ENCODE measurements around the gene FAM135A. TPM values are rescaled to one million over a fixed set of nuclear protein-coding genes. Genes with fewer than 3 reads are reported as not detected.

Gene FAM135A
- total and polyA plus RNA-seq, 9 of the 15 experiments (the other 6 are each of a cell fraction or from before 2014, with no cell fraction given) = 7.4 to 32.9 (median 19.2) TPM

DNA sequence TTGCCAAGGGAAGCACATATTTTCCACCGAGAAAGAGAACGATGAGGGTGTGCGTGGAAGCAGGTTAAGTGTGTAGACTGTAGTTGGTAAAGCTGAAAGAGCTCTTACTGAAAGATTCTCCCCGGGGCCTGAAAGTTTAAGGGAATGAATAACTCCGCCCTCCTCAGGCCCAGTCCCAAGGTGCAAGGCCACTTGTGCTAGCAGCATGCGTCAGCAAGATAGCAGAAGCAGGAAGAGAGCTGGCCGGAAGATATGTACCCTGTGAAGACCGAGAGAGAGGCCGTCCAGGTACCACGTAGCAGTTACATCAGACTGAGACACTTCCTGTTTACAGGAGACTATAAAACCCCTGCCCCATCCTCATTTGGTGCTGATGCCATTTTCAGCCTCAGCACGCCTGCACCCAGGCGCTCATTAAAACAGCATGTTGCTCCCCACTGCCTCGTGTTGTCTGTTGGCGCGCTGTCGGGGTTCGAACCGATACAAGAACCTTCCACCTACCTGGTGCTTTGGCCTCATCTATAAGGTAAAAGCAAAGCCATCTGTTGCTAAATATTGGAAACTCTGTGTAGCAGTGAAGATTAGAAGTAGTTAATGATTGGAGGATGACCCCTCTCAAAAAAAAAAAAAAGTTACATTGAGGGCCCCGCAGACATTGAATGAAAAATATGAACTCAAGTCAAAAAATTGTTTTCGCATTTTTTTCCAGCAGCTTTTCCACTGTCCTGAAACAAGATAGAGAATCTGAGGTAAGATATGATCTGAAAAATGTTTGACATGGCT, 18.6 kb upstream of the FAM135A start (continued):
- TF ChIP-seq, protein P1, sequence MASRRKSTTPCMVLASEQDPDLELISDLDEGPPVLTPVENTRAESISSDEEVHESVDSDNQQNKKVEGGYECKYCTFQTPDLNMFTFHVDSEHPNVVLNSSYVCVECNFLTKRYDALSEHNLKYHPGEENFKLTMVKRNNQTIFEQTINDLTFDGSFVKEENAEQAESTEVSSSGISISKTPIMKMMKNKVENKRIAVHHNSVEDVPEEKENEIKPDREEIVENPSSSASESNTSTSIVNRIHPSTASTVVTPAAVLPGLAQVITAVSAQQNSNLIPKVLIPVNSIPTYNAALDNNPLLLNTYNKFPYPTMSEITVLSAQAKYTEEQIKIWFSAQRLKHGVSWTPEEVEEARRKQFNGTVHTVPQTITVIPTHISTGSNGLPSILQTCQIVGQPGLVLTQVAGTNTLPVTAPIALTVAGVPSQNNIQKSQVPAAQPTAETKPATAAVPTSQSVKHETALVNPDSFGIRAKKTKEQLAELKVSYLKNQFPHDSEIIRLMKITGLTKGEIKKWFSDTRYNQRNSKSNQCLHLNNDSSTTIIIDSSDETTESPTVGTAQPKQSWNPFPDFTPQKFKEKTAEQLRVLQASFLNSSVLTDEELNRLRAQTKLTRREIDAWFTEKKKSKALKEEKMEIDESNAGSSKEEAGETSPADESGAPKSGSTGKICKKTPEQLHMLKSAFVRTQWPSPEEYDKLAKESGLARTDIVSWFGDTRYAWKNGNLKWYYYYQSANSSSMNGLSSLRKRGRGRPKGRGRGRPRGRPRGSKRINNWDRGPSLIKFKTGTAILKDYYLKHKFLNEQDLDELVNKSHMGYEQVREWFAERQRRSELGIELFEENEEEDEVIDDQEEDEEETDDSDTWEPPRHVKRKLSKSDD (conservative IDR thresholded peaks at IDR 0.05; ENCODE audit: low read length) = no peak
- TF ChIP-seq CBFA2T3 (IDR thresholded peaks at IDR 0.05) (peak; percentile 83), POLR2A (conservative IDR thresholded peaks at IDR 0.05) (peak; percentile 100), DDX20 (tag; IDR thresholded peaks at IDR 0.05; ENCODE audit: low read depth) (no peak), KLF13 (tag; IDR thresholded peaks at IDR 0.05; ENCODE audit: borderline replicate concordance, low read depth) (0 out of 2 replicates have a peak, but pooled peaks have one; percentile 20), CREM (IDR thresholded peaks at IDR 0.05; ENCODE audit: low read depth) (peak; percentile 96), DNMT1 (IDR thresholded peaks at IDR 0.05) (no peak), ZNF444 (CRISPR knock-in tag; IDR thresholded peaks at IDR 0.05) (no peak), THRAP3 (IDR thresholded peaks at IDR 0.05; ENCODE audit: borderline replicate concordance) (0 out of 2 replicates have a peak, but pooled peaks have one; percentile 85), ZNF124 (CRISPR knock-in tag; IDR thresholded peaks at IDR 0.05) (no peak), ZC3H11A (IDR thresholded peaks at IDR 0.05; ENCODE audit: low read depth, low read length) (no peak), POLR3A (IDR thresholded peaks at IDR 0.05; ENCODE audit: borderline replicate concordance, extremely low read depth, insufficient read depth, insufficient read length) (no peak), MXI1 (IDR thresholded peaks at IDR 0.05; ENCODE audit: low read depth, low read length) (0 out of 2 replicates have a peak, but pooled peaks have one; percentile 53), EP400 (IDR thresholded peaks at IDR 0.05) (peak; percentile 99)
- TF ChIP-seq, protein P2, sequence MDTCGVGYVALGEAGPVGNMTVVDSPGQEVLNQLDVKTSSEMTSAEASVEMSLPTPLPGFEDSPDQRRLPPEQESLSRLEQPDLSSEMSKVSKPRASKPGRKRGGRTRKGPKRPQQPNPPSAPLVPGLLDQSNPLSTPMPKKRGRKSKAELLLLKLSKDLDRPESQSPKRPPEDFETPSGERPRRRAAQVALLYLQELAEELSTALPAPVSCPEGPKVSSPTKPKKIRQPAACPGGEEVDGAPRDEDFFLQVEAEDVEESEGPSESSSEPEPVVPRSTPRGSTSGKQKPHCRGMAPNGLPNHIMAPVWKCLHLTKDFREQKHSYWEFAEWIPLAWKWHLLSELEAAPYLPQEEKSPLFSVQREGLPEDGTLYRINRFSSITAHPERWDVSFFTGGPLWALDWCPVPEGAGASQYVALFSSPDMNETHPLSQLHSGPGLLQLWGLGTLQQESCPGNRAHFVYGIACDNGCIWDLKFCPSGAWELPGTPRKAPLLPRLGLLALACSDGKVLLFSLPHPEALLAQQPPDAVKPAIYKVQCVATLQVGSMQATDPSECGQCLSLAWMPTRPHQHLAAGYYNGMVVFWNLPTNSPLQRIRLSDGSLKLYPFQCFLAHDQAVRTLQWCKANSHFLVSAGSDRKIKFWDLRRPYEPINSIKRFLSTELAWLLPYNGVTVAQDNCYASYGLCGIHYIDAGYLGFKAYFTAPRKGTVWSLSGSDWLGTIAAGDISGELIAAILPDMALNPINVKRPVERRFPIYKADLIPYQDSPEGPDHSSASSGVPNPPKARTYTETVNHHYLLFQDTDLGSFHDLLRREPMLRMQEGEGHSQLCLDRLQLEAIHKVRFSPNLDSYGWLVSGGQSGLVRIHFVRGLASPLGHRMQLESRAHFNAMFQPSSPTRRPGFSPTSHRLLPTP (IDR thresholded peaks at IDR 0.05; ENCODE audit: borderline replicate concordance, extremely low read depth, insufficient read length) = no peak
- TF ChIP-seq, protein P3, sequence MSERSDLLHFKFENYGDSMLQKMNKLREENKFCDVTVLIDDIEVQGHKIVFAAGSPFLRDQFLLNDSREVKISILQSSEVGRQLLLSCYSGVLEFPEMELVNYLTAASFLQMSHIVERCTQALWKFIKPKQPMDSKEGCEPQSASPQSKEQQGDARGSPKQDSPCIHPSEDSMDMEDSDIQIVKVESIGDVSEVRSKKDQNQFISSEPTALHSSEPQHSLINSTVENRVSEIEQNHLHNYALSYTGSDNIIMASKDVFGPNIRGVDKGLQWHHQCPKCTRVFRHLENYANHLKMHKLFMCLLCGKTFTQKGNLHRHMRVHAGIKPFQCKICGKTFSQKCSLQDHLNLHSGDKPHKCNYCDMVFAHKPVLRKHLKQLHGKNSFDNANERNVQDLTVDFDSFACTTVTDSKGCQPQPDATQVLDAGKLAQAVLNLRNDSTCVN (CRISPR knock-in tag; IDR thresholded peaks at IDR 0.05) = peak; percentile 12; the same call in 1 of the 2 replicates
- TF ChIP-seq, protein P4, sequence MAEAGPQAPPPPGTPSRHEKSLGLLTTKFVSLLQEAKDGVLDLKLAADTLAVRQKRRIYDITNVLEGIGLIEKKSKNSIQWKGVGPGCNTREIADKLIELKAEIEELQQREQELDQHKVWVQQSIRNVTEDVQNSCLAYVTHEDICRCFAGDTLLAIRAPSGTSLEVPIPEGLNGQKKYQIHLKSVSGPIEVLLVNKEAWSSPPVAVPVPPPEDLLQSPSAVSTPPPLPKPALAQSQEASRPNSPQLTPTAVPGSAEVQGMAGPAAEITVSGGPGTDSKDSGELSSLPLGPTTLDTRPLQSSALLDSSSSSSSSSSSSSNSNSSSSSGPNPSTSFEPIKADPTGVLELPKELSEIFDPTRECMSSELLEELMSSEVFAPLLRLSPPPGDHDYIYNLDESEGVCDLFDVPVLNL (CRISPR knock-in tag; IDR thresholded peaks at IDR 0.05; ENCODE audit: low read depth) = peak; percentile 75; the same call in 1 of the 2 replicates
- TF ChIP-seq, protein P5, sequence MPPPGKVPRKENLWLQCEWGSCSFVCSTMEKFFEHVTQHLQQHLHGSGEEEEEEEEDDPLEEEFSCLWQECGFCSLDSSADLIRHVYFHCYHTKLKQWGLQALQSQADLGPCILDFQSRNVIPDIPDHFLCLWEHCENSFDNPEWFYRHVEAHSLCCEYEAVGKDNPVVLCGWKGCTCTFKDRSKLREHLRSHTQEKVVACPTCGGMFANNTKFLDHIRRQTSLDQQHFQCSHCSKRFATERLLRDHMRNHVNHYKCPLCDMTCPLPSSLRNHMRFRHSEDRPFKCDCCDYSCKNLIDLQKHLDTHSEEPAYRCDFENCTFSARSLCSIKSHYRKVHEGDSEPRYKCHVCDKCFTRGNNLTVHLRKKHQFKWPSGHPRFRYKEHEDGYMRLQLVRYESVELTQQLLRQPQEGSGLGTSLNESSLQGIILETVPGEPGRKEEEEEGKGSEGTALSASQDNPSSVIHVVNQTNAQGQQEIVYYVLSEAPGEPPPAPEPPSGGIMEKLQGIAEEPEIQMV (tag; conservative IDR thresholded peaks at IDR 0.05; ENCODE audit: low read depth) = no peak
